Naive thymus-derived CD8-positive, alpha-beta T cell (primary cell): ENCODE data around the gene DFFA. TPM values are rescaled to one million over a fixed set of nuclear protein-coding genes. Genes with fewer than 3 reads are reported as not detected.
A peak's percentile ranks its signal among the peaks of the same experiment; 100 is the strongest.
"Not testable (repeated sequence)": the region's sequence is repeated elsewhere in the genome, so short reads cannot be mapped to it uniquely, and the experiment has no call there.

ENCODE experiments used
- ATAC-seq, 2 donors: fragments of 150-1000 bp; cut with Tn5 transposase in 1 of 2; sonication (Bioruptor Pico), chemical (Tn5 transposase) in 1 of 2; 1 replicate in 1 of 2; 2 replicates in 1 of 2; pipeline ENCODE4 v1.10.0; 2021; ENCODE audit warnings: mild to moderate bottlenecking in 2 of 2, moderate library complexity in 2 of 2
- POLR2A ChIA-PET: fragments of 350-600 bp; sonication (Branson Sonifier 250); formaldehyde crosslinking; loops from one replicate; lab custom pipeline; 2021; ENCODE audit warnings: antibody characterized with exemption; lab: Charles Lee
- DNase-seq, 10 donors: peaks; one replicate each; pipeline versions ENCODE4 v3.0.0 to v3.0.0-alpha.2; 2020 to 2022
- H3K27ac Mint-ChIP-seq, 10 donors: one replicate each; pipeline ENCODE4 v1.8.0; 2020 to 2022; ENCODE audit warnings: mild to moderate bottlenecking in 10 of 10, mixed read lengths in 10 of 10, moderate library complexity in 4 of 10, inconsistent platforms in 1 of 10
- H3K27me3 Mint-ChIP-seq, 5 donors: one replicate each; pipeline ENCODE4 v1.8.0; 2021 to 2022; ENCODE audit warnings: mixed read lengths in 5 of 5
- H3K36me3 Mint-ChIP-seq, 3 donors: one replicate each; pipeline ENCODE4 v1.8.0; 2020 to 2022; ENCODE audit warnings: mixed read lengths in 3 of 3, mild to moderate bottlenecking in 2 of 3, inconsistent platforms in 1 of 3
- H3K4me1 Mint-ChIP-seq, 4 donors: one replicate each; pipeline ENCODE4 v1.8.0; 2021 to 2022; ENCODE audit warnings: mixed read lengths in 4 of 4
- H3K4me3 Mint-ChIP-seq, 10 donors: one replicate each; pipeline ENCODE4 v1.8.0; 2020 to 2022; ENCODE audit warnings: mild to moderate bottlenecking in 10 of 10, mixed read lengths in 10 of 10, moderate library complexity in 6 of 10, inconsistent platforms in 1 of 10
- H3K9me3 Mint-ChIP-seq, 9 donors: one replicate each; pipeline ENCODE4 v1.8.0; 2020 to 2022; ENCODE audit warnings: mixed read lengths in 9 of 9, mild to moderate bottlenecking in 3 of 9, inconsistent platforms in 1 of 9, moderate library complexity in 1 of 9
- polyA plus RNA-seq, 3 donors: library from polyadenylated mRNA; unstranded; fragments of 300-500 nt; fragmentation: Illumina TruSeq; gene quantifications; one replicate each; pipeline ENCODE4 v1.2.3, GENCODE V29; 2021
- total RNA-seq, 8 experiments: library from RNA in 2 of 8; stranded (reverse) in 2 of 8; gene quantifications; one replicate each; pipeline ENCODE4 v1.2.3 and lab custom pipeline; 2021 to 2026

The DFFA gene
- total and polyA plus RNA-seq, 5 experiments from 2014 or later, result 18.4 to 42.6 (median 30.2) TPM

GRCh38 chr1:10434590-10434989 is 37.7 kb downstream of the DFFA start:
- Mint-ChIP-seq H3K27me3 (no peaks in the 10 kb centered on the region), H3K27ac (no peak overlapping the region), H3K4me1 (peaks cover 3 to 23% (median 12%) of the 10 kb centered on the region in 4 donors), H3K9me3 (no peaks in the 10 kb centered on the region), H3K36me3 (peaks cover 0 to 11% (median 0%) of the 10 kb centered on the region in 3 donors), H3K4me3 (no peak overlapping the region)
- ATAC-seq (no peak), DNase-seq (no peak)
- POLR2A ChIA-PET, result no interaction called here

- no peaks in the 10 kb centered on the region for H3K9me3 Mint-ChIP-seq
- ATAC-seq (no peak), DNase-seq (no peak)
- peaks cover 0 to 11% (median 0%) of the 10 kb centered on the region in 3 donors for H3K36me3 Mint-ChIP-seq
- H3K4me3 Mint-ChIP-seq, result no peak overlapping the region
- no peaks in the 10 kb centered on the region for H3K27me3 Mint-ChIP-seq
- POLR2A ChIA-PET, result no interaction called here
- H3K4me1 Mint-ChIP-seq, result peaks cover 3 to 23% (median 12%) of the 10 kb centered on the region in 4 donors
- no peak overlapping the region for H3K27ac Mint-ChIP-seq
Measured at GRCh38 chr1:10433790-10434189, 38.5 kb downstream of the DFFA start.

- no peak for DNase-seq
- peaks cover 3 to 26% (median 13%) of the 10 kb centered on the region in 4 donors for H3K4me1 Mint-ChIP-seq
- no peak for ATAC-seq
- no peaks in the 10 kb centered on the region for H3K27me3 Mint-ChIP-seq
- H3K4me3 Mint-ChIP-seq, result peak overlapping the region in 1 of 10 donors; percentile 45
- H3K9me3 Mint-ChIP-seq, result no peaks in the 10 kb centered on the region
- H3K27ac Mint-ChIP-seq, result peak overlapping the region in 1 of 10 donors; percentile 78
- POLR2A ChIA-PET, result no interaction called here
- peaks cover 0 to 6% (median 0%) of the 10 kb centered on the region in 3 donors for H3K36me3 Mint-ChIP-seq
Measured at GRCh38 chr1:10432910-10433700, 39.2 kb downstream of the DFFA start.

GRCh38 chr1:10431070-10431730 is 41.1 kb downstream of the DFFA start:
- Mint-ChIP-seq H3K27me3 (no peaks in the 10 kb centered on the region), H3K27ac (peak overlapping the region; percentile 79 to 96 (median 92)), H3K4me1 (peaks cover 3 to 31% (median 14%) of the 10 kb centered on the region in 4 donors), H3K9me3 (no peaks in the 10 kb centered on the region), H3K36me3 (no peaks in the 10 kb centered on the region), H3K4me3 (peak overlapping the region; percentile 85 to 95 (median 89))
- POLR2A ChIA-PET, result interaction anchor here (0.6 to 2.1 kb wide), 5 partner anchors 23 to 483 kb away, joined by 3 to 11 read pairs (median 7); partner anchors contain the start of gene PGD
- DNase-seq, result peak in 3 of 10 donors; percentile 6 to 36 (median 11)
- ATAC-seq, result peak; percentile 10 to 21

- Mint-ChIP-seq H3K27me3 (no peaks in the 10 kb centered on the region), H3K27ac (peak within 1 kb of the TSS; percentile 79 to 96 (median 92)), H3K4me3 (peak within 1 kb of the TSS; percentile 85 to 95 (median 89)), H3K4me1 (peaks cover 3 to 31% (median 14%) of the 10 kb centered on the region in 4 donors), H3K36me3 (no peaks in the 10 kb centered on the region), H3K9me3 (no peaks in the 10 kb centered on the region)
- POLR2A ChIA-PET, result interaction anchor here (0.6 to 2.1 kb wide), 12 partner anchors 12 to 487 kb away, joined by 3 to 11 read pairs (median 4); partner anchors contain the start of genes DFFA, KIF1B, LZIC and NMNAT1
- DNase-seq (peak; percentile 72 to 95 (median 90)), ATAC-seq (peak; percentile 86 to 87)
Measured at GRCh38 chr1:10430216-10431069, 41.9 kb downstream of the DFFA start, which contains the start of gene CENPS. CENPS (plus strand) TSS chr1:10430433; CDS start chr1:10430518, 85 bp downstream.

- H3K36me3 Mint-ChIP-seq, result no peaks in the 10 kb centered on the region
- peak in 2 of 10 donors; percentile 1 to 32 for DNase-seq
- peak overlapping the region; percentile 40 to 96 (median 92) for H3K27ac Mint-ChIP-seq
- peaks cover 3 to 31% (median 14%) of the 10 kb centered on the region in 4 donors for H3K4me1 Mint-ChIP-seq
- H3K4me3 Mint-ChIP-seq, result peak overlapping the region; percentile 85 to 95 (median 89)
- no peaks in the 10 kb centered on the region for H3K9me3 Mint-ChIP-seq
- no peaks in the 10 kb centered on the region for H3K27me3 Mint-ChIP-seq
- POLR2A ChIA-PET, result interaction anchor here (0.8 to 2.1 kb wide), 9 partner anchors 12 to 487 kb away, joined by 3 to 11 read pairs (median 4); partner anchors contain the start of genes DFFA, KIF1B, LZIC and NMNAT1
- ATAC-seq, result peak in 1 of 2 donors; percentile 17
Measured at GRCh38 chr1:10429868-10430215, 42.5 kb downstream of the DFFA start.

- ATAC-seq (no peak), DNase-seq (no peak)
- Mint-ChIP-seq H3K9me3 (no peaks in the 10 kb centered on the region), H3K27me3 (no peaks in the 10 kb centered on the region), H3K36me3 (no peaks in the 10 kb centered on the region), H3K27ac (peak overlapping the region in 3 of 10 donors; percentile 15 to 52 (median 45)), H3K4me3 (peak overlapping the region in 5 of 10 donors; percentile 10 to 89 (median 85)), H3K4me1 (peaks cover 3 to 31% (median 14%) of the 10 kb centered on the region in 4 donors)
- POLR2A ChIA-PET, result interaction anchor here (1.0 to 1.3 kb wide), 2 partner anchors 13 to 219 kb away, joined by 3 read pairs; no protein-coding TSS in a partner anchor
Measured at GRCh38 chr1:10428984-10429383, 43.3 kb downstream of the DFFA start.

- peaks cover 3 to 22% (median 13%) of the 10 kb centered on the region in 4 donors for H3K4me1 Mint-ChIP-seq
- not testable (repeated sequence) for H3K27me3 Mint-ChIP-seq, H3K9me3 Mint-ChIP-seq
Measured at GRCh38 chr1:10426535-10426848, 45.8 kb downstream of the DFFA start.

GRCh38 chr1:10425826-10426534 is 46.3 kb downstream of the DFFA start:
- H3K27me3 Mint-ChIP-seq, H3K27ac Mint-ChIP-seq, ATAC-seq, H3K36me3 Mint-ChIP-seq, POLR2A ChIA-PET, DNase-seq, H3K9me3 Mint-ChIP-seq, H3K4me3 Mint-ChIP-seq: not testable (repeated sequence)
- peaks cover 3 to 17% (median 11%) of the 10 kb centered on the region in 4 donors for H3K4me1 Mint-ChIP-seq

More at GRCh38 chr1:10426535-10426848, 45.8 kb downstream of the DFFA start:
- H3K27ac Mint-ChIP-seq, H3K36me3 Mint-ChIP-seq, ATAC-seq, DNase-seq, H3K4me3 Mint-ChIP-seq, POLR2A ChIA-PET: not testable (repeated sequence)

GRCh38 chr1:10424651-10425050 is 47.7 kb downstream of the DFFA start:
- ATAC-seq, result no peak
- no peak overlapping the region for H3K4me3 Mint-ChIP-seq

GRCh38 chr1:10424034-10424433 is 48.3 kb downstream of the DFFA start:
- ATAC-seq (no peak), DNase-seq (no peak)
- POLR2A ChIA-PET, result no interaction called here
- no peak overlapping the region for H3K4me3 Mint-ChIP-seq
- no peaks in the 10 kb centered on the region for H3K27me3 Mint-ChIP-seq
- H3K4me1 Mint-ChIP-seq, result peaks cover 0 to 9% (median 2%) of the 10 kb centered on the region in 4 donors
- H3K36me3 Mint-ChIP-seq, result peaks cover 0 to 17% (median 14%) of the 10 kb centered on the region in 3 donors
- H3K27ac Mint-ChIP-seq, result no peak overlapping the region
- no peaks in the 10 kb centered on the region for H3K9me3 Mint-ChIP-seq

More at GRCh38 chr1:10424651-10425050, 47.7 kb downstream of the DFFA start:
- Mint-ChIP-seq H3K9me3 (no peaks in the 10 kb centered on the region), H3K36me3 (peaks cover 0 to 10% (median 7%) of the 10 kb centered on the region in 3 donors), H3K4me1 (peaks cover 0 to 9% (median 2%) of the 10 kb centered on the region in 4 donors), H3K27me3 (no peaks in the 10 kb centered on the region), H3K27ac (no peak overlapping the region)
- POLR2A ChIA-PET, result no interaction called here
- DNase-seq, result no peak
